ENCODE data around the gene NFKBIB. TPM values are rescaled to one million over a fixed set of nuclear protein-coding genes. Genes with fewer than 3 reads are reported as not detected.

Gene NFKBIB
- total RNA-seq, 2 experiments from 2014 or later: 31.9 to 36.6 TPM

- DNase-seq (no peak), ATAC-seq (no peak)
- POLR2A ChIA-PET: no interaction called here
- peaks cover 35% of the 10 kb centered on the region for H3K4me1 Mint-ChIP-seq (ENCODE audit: low read depth)
- no peak overlapping the region for H3K27ac Mint-ChIP-seq
- no peaks in the 10 kb centered on the region for H3K27me3 Mint-ChIP-seq (ENCODE audit: low read depth)
- CTCF ChIA-PET: interaction anchor here (2.4 kb wide), 1 partner anchor 25 kb away, joined by 6 read pairs; the partner anchor contains the start of genes MRPS12 and SARS2
- peaks cover 45% of the 10 kb centered on the region for H3K36me3 Mint-ChIP-seq (ENCODE audit: low read depth)
- no peak overlapping the region for H3K4me3 Mint-ChIP-seq
- no peaks in the 10 kb centered on the region for H3K9me3 Mint-ChIP-seq (ENCODE audit: insufficient read depth)
Measured at GRCh38 chr19:38904581-38905539, 5.1 kb downstream of the NFKBIB start.

- no peaks in the 10 kb centered on the region for H3K27me3 Mint-ChIP-seq (ENCODE audit: low read depth)
- H3K4me1 Mint-ChIP-seq (ENCODE audit: low read depth): peaks cover 32% of the 10 kb centered on the region
- no peak overlapping the region for H3K27ac Mint-ChIP-seq
- no peaks in the 10 kb centered on the region for H3K9me3 Mint-ChIP-seq (ENCODE audit: insufficient read depth)
- DNase-seq: no peak
- CTCF ChIA-PET: interaction anchor here (2.4 kb wide), 1 partner anchor 24 kb away, joined by 6 read pairs; the partner anchor contains the start of genes MRPS12 and SARS2
- no peak for ATAC-seq
- POLR2A ChIA-PET: no interaction called here
- H3K4me3 Mint-ChIP-seq: no peak overlapping the region
- H3K36me3 Mint-ChIP-seq (ENCODE audit: low read depth): peaks cover 45% of the 10 kb centered on the region
Measured at GRCh38 chr19:38905620-38906019, 5.9 kb downstream of the NFKBIB start.

- no peak overlapping the region for H3K27ac Mint-ChIP-seq
- POLR2A ChIA-PET: no interaction called here
- no peaks in the 10 kb centered on the region for H3K9me3 Mint-ChIP-seq (ENCODE audit: insufficient read depth)
- H3K4me3 Mint-ChIP-seq: no peak overlapping the region
- CTCF ChIA-PET: interaction anchor here (2.4 kb wide), 1 partner anchor 23 kb away, joined by 6 read pairs; the partner anchor contains the start of genes MRPS12 and SARS2
- no peaks in the 10 kb centered on the region for H3K27me3 Mint-ChIP-seq (ENCODE audit: low read depth)
- no peak for ATAC-seq
- H3K4me1 Mint-ChIP-seq (ENCODE audit: low read depth): peaks cover 22% of the 10 kb centered on the region
- DNase-seq: no peak
- H3K36me3 Mint-ChIP-seq (ENCODE audit: low read depth): peaks cover 39% of the 10 kb centered on the region
Measured at GRCh38 chr19:38907227-38907626, 7.5 kb downstream of the NFKBIB start.

- Mint-ChIP-seq H3K4me1 (ENCODE audit: low read depth) (peaks cover 23% of the 10 kb centered on the region), H3K4me3 (no peak overlapping the region), H3K27me3 (ENCODE audit: low read depth) (no peaks in the 10 kb centered on the region), H3K27ac (no peak overlapping the region), H3K36me3 (ENCODE audit: low read depth) (peaks cover 38% of the 10 kb centered on the region), H3K9me3 (ENCODE audit: insufficient read depth) (no peaks in the 10 kb centered on the region)
- POLR2A ChIA-PET: no interaction called here
- ATAC-seq: no peak
- CTCF ChIA-PET: no interaction called here
- DNase-seq: no peak
Measured at GRCh38 chr19:38907670-38908069, 7.9 kb downstream of the NFKBIB start.

- H3K9me3 Mint-ChIP-seq (ENCODE audit: insufficient read depth): no peaks in the 10 kb centered on the region
- H3K27ac Mint-ChIP-seq: peak overlapping the region; percentile 61
- H3K4me1 Mint-ChIP-seq (ENCODE audit: low read depth): peaks cover 26% of the 10 kb centered on the region
- ATAC-seq: no peak
- no peak overlapping the region for H3K4me3 Mint-ChIP-seq
- DNase-seq: no peak
- POLR2A ChIA-PET: interaction anchor here (0.9 kb wide), 1 partner anchor 9 kb away, joined by 4 read pairs; no protein-coding TSS in a partner anchor
- peaks cover 34% of the 10 kb centered on the region for H3K36me3 Mint-ChIP-seq (ENCODE audit: low read depth)
- no peaks in the 10 kb centered on the region for H3K27me3 Mint-ChIP-seq (ENCODE audit: low read depth)
- CTCF ChIA-PET: interaction anchor here (1.5 kb wide), 1 partner anchor 21 kb away, joined by 4 read pairs; the partner anchor contains the start of genes MRPS12 and SARS2
Measured at GRCh38 chr19:38908911-38909310, 9.1 kb downstream of the NFKBIB start.

- no peak for ATAC-seq
- H3K27me3 Mint-ChIP-seq (ENCODE audit: low read depth): no peaks in the 10 kb centered on the region
- POLR2A ChIA-PET: no interaction called here
- peaks cover 18% of the 10 kb centered on the region for H3K4me1 Mint-ChIP-seq (ENCODE audit: low read depth)
- no peak overlapping the region for H3K4me3 Mint-ChIP-seq
- DNase-seq: no peak
- H3K27ac Mint-ChIP-seq: no peak overlapping the region
- no peaks in the 10 kb centered on the region for H3K9me3 Mint-ChIP-seq (ENCODE audit: insufficient read depth)
- H3K36me3 Mint-ChIP-seq (ENCODE audit: low read depth): peaks cover 21% of the 10 kb centered on the region
- CTCF ChIA-PET: no interaction called here
Measured at GRCh38 chr19:38910488-38910887, 10.7 kb downstream of the NFKBIB start.

GRCh38 chr19:38911388-38912001 lies 11.7 kb downstream of the NFKBIB start:
- H3K36me3 Mint-ChIP-seq (ENCODE audit: low read depth): peaks cover 21% of the 10 kb centered on the region
- H3K27me3 Mint-ChIP-seq (ENCODE audit: low read depth): no peaks in the 10 kb centered on the region
- POLR2A ChIA-PET: no interaction called here
- H3K27ac Mint-ChIP-seq: no peak overlapping the region
- peaks cover 18% of the 10 kb centered on the region for H3K4me1 Mint-ChIP-seq (ENCODE audit: low read depth)
- DNase-seq: no peak
- no peaks in the 10 kb centered on the region for H3K9me3 Mint-ChIP-seq (ENCODE audit: insufficient read depth)
- CTCF ChIA-PET: no interaction called here
- no peak for ATAC-seq
- H3K4me3 Mint-ChIP-seq: no peak overlapping the region

- POLR2A ChIA-PET: interaction anchor here (1.5 kb wide), 1 partner anchor 13 kb away, joined by 5 read pairs; the partner anchor contains the start of genes NFKBIB and SIRT2
- DNase-seq: no peak
- Mint-ChIP-seq H3K4me3 (no peak overlapping the region), H3K36me3 (ENCODE audit: low read depth) (peaks cover 7% of the 10 kb centered on the region), H3K27me3 (ENCODE audit: low read depth) (no peaks in the 10 kb centered on the region), H3K9me3 (ENCODE audit: insufficient read depth) (no peaks in the 10 kb centered on the region), H3K27ac (peak overlapping the region; percentile 61), H3K4me1 (ENCODE audit: low read depth) (peaks cover 15% of the 10 kb centered on the region)
- no peak for ATAC-seq
- CTCF ChIA-PET: interaction anchor here (1.7 to 2.0 kb wide), 2 partner anchors 18 to 21 kb away, joined by 4 to 6 read pairs; partner anchors contain the start of genes MRPS12 and SARS2
Measured at GRCh38 chr19:38912600-38913514, 13.1 kb downstream of the NFKBIB start.

- Mint-ChIP-seq H3K36me3 (ENCODE audit: low read depth) (no peaks in the 10 kb centered on the region), H3K27me3 (ENCODE audit: low read depth) (no peaks in the 10 kb centered on the region), H3K4me3 (no peak overlapping the region), H3K27ac (peak overlapping the region; percentile 22), H3K4me1 (ENCODE audit: low read depth) (peaks cover 9% of the 10 kb centered on the region), H3K9me3 (ENCODE audit: insufficient read depth) (no peaks in the 10 kb centered on the region)
- ATAC-seq (no peak), DNase-seq (no peak)
- ChIA-PET CTCF (interaction anchor here (1.7 to 2.0 kb wide), 2 partner anchors 17 to 19 kb away, joined by 4 to 6 read pairs; partner anchors contain the start of genes MRPS12 and SARS2), POLR2A (interaction anchor here (1.5 kb wide), 1 partner anchor 14 kb away, joined by 5 read pairs; the partner anchor contains the start of genes NFKBIB and SIRT2)
Measured at GRCh38 chr19:38913958-38914357, 14.2 kb downstream of the NFKBIB start.

- no peaks in the 10 kb centered on the region for H3K36me3 Mint-ChIP-seq (ENCODE audit: low read depth)
- H3K27ac Mint-ChIP-seq: no peak overlapping the region
- ATAC-seq: no peak
- ChIA-PET CTCF (interaction anchor here (1.6 kb wide), 1 partner anchor 15 kb away, joined by 6 read pairs; the partner anchor contains the start of genes MRPS12 and SARS2), POLR2A (interaction anchor here (1.8 kb wide), 1 partner anchor 15 kb away, joined by 6 read pairs; the partner anchor contains the start of genes MRPS12 and SARS2)
- no peak overlapping the region for H3K4me3 Mint-ChIP-seq
- DNase-seq: no peak
- H3K27me3 Mint-ChIP-seq (ENCODE audit: low read depth): no peaks in the 10 kb centered on the region
- H3K4me1 Mint-ChIP-seq (ENCODE audit: low read depth): peaks cover 6% of the 10 kb centered on the region
- H3K9me3 Mint-ChIP-seq (ENCODE audit: insufficient read depth): no peaks in the 10 kb centered on the region
Measured at GRCh38 chr19:38915329-38916321, 15.9 kb downstream of the NFKBIB start.

Measured in activated CD8-positive, alpha-beta T cell treated with anti-CD3 and anti-CD28 coated beads, Interleukin-2, amount 10 ng/mL, durations not matched to agents 7 days and 5 days (primary cell).